HT-29 (cell line): ENCODE data around the gene SUN1. TPM values are rescaled to one million over a fixed set of nuclear protein-coding genes. Genes with fewer than 3 reads are reported as not detected.
"Not testable (repeated sequence)": the region's sequence is repeated elsewhere in the genome, so short reads cannot be mapped to it uniquely, and the experiment has no call there.

Experiments used
- DNase-seq: peaks from one replicate; pipeline ENCODE4 v3.0.0-alpha.2; 2015; ENCODE audit warnings: low spot score
- total RNA-seq: library from RNA; depleted of rRNA; stranded (reverse); fragments of >200 nt; shearing (Covaris generic); gene quantifications from 2 replicates; pipeline ENCODE4 v1.2.3, GENCODE V29; 2014; rRNA removed

Gene SUN1
- total RNA-seq, 1 experiment from 2014 or later, result 200 TPM

DNA sequence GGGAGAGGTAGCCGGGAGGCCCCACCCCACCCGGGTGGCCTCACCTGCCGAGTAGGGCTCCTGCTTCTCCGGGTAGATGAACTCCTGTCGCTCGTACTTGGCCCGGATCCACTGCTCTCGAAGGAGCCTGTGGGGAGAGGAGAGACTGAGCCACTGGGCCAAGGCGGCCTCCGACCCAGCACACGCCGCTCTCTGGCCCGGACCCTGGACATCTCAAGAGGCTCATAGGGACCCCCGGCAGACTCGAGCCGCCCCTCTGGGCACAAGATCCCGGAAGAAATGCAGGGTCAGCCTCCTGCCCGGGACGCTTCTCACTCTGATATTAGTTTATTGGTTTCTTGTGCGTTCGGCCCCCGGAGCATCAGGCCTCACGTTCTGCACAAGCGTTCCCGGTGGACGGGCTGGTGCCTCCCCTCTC lies 87.7 kb downstream of the SUN1 start:
- peak; percentile 75 for DNase-seq

GRCh38 chr7:920351-921070 lies 88.2 kb downstream of the SUN1 start:
- peak; percentile 88 for DNase-seq

DNA sequence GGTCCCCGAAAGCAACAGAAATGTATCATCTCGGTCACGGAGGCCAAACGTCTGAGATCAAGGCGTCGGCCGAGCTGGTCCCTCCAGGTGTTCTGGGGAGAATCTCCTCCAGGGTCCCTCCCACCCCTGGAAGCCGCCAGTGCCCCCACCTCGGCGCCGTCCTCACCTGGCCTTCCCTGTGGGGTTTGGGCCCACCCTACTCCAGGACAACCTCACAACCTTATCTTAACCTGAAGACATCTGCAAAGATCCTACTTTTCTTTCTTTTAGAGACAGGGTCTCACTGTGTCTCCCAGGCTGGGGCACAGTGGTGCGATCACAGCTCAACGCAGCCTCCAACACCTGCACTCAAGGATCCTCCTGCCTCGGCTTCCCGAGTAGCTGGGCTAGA lies 88.8 kb downstream of the SUN1 start:
- no peak for DNase-seq

DNA sequence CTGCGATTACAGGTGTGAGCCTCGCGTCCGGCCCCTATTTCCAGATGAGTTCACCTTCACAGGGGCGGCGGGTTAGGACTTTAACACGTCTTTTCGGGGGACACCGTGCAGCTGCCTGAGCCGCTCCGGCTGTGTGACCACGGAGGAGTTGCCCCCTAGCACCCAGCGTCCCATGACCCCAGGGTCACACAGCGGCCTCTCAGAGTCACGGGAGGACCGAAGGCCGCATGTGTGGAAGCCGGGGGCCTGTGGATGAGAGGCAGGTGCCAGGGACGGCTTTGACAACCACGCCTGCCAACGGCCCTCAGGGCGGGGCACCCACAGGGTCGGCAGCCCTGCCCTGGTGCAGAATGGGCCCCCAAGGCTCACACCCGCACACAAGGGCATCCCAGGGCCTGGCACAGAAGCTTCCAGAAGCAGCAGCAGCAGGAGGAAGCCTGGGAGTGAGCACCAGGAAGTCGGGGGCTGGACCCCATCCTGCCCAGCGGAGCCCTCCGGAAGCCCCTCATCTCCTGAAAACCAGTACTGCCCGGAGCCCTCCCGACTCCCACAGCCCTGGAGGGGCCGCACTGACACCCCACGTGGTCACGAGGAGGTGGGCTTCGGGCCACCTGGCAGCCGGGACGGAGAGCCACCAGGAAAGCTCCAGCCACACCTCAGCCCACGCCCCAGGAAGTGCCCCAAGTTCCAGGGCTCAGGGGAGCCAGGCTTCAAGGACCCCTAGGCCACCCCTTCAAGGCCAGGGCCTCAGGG lies 89.5 kb downstream of the SUN1 start:
- DNase-seq, result no peak

DNA sequence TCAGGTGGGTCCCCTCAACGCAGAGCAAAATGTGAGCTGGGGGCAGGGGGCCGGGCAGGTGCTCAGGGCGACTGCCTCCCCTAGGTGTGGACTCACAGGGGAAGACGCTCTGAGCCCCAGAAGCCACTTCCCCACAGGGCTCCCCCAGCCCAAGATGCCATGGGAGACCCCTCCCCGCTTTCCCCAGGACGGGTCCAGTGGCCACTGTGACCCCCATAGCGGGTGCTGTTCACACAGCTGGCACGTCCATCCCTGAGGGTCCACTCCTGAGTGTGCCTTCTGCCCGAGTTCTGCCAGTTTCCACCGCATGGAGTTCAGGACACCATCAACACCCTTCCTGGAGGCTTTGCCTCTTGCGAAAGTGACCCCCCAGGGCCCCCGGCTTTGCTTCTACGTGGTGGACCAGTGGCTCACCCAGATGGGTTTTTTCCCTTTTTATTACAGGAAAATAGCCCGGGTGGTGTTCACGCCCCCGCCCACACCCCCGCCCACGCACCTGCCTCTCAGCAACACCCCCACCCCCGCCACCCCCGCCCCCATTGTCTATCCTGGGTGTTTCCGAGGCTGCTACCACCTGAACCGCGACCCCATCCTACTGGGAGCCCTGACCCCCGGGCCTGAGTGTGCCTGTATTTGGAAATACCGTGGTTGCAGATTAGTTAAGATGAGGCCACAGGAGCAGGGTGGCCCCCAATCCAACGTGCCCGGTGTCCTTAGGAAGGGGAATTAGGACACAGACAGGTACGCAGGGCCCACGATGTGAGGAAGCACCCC lies 90.2 kb downstream of the SUN1 start:
- DNase-seq, result peak; percentile 29

DNA sequence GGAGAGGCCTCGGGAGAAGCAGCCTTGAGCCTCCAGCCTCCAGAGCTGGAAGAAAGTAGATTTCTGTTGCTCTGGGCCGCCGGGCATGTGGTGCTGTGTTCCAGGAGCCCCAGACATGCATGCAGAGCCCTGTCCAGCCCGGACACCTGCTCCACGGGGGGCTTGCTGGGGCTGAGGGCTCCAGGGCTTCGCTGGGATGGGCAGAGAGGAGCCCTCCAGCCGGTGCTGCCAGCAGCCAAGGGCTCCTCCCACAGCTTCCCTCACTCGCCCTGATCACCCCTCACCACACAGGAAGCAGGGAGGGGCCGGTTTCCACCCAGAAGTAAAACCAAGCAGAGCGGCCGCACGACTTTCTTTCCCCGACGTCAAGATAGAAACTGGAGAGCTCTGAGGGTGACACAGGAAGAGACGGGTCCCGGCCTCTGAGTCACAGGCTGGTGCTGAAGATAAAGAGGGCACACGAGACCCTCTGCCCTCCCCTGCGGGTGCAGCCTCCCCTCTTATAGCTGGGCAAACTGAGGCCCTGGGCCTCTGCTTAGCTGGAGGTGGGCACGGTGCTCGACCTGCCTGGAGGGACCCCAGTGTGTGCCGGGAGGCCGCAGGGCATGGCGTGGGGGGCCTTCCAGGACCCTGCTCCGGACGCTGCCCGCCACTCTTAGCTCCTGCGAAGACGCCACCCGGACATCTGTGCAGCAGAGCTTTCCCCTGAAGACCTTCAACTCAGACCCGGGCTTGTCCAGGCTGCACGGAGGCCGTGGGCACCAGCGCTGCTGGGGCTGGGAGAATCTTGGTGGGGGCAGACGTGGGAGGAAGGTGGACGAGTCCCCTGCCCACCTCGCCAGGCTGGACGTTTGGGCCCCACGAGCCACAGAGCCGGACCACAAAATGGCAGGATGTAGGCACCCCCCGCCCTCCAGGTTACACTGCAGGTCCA lies 91.1 kb downstream of the SUN1 start:
- peak; percentile 96 for DNase-seq

- DNase-seq, result not testable (repeated sequence)
These were observed 91.8 kb downstream of the SUN1 start for GRCh38 chr7:924042-924441.

Other genes starting within 250 kb of the SUN1 start
- 122 and 124 TPM in 2 replicates for gene DNAAF5, start 105.8 kb upstream of the SUN1 start, total RNA-seq
- gene PRKAR1B, start 105.2 kb upstream of the SUN1 start, total RNA-seq, result 70.8 and 78.0 TPM in 2 replicates
- 228 and 253 TPM in 2 replicates for gene GET4, start 44.1 kb downstream of the SUN1 start, total RNA-seq
- gene ADAP1, start 122.2 kb downstream of the SUN1 start, total RNA-seq, result 535 and 538 TPM in 2 replicates
- gene COX19, start 143.1 kb downstream of the SUN1 start, total RNA-seq, result 15.2 and 21.6 TPM in 2 replicates
- gene CYP2W1, start 150.7 kb downstream of the SUN1 start, total RNA-seq, result 1.9 and 3.7 TPM in 2 replicates
- 4.1 and 4.3 TPM in 2 replicates for gene GPR146, start 212.1 kb downstream of the SUN1 start, total RNA-seq